Measurements from ENCODE around the gene BMP8A. TPM values are rescaled to one million over a fixed set of nuclear protein-coding genes. Genes with fewer than 3 reads are reported as not detected.

Gene BMP8A
- polyA plus RNA-seq, 3 donors, result not detected

DNA sequence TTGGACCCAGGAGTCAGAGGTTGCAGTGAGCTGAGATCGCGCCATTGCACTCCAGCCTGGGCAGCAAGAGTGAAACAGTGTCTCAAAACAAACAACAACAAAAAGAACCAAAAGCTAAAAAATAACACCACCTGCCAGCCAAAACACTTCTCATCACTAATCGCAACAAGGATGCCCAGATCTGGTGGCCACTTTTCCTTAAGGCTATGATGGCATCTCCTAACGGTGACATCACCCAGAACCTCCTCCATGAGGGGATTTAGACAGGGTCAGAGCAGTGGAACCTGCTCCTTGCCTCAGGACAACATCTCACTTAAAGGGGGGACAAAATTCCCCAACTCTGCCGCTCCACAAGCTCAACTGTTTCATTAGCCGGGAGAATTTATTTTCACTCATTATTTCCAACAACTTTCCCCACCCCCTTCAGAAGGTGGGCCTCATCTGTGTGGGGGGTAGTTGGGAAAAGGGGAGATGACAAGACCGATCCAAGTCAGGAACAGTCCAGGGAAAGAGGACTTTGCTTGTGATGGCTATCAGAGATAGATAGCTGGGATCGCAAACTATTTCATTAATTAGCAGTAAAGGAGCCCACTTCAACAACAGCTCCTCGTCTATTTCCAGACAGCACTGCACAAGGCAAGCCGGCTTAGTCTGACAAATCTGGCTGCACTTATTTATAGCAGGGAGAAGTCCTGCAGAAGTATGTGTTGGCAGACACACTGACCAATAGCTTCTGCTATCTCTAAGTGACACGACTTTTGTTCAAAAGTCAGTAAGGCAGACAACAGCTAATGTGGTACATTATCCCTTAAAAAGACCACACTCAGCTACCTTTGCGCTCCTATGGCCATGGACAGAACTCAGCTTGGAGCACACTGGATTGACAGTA, 82.5 kb downstream of the BMP8A start:
- H3K4me3 ChIP-seq (replicated peaks in 1 of 3; ENCODE audit: low read depth in 2 of 3, low read length in 3 of 3), result peak overlapping the region in 2 of 3 experiments; percentile 72 to 86
- Mint-ChIP-seq H3K9me3 (peaks cover 0 to 5% (median 0%) of the 10 kb centered on the region in 7 donors), H3K27ac (peak overlapping the region in 5 of 7 donors; percentile 14 to 87 (median 50)), H3K4me1 (peaks cover 27% of the 10 kb centered on the region), H3K27me3 (ENCODE audit: low read depth in 3 of 3) (peaks cover 2 to 3% (median 3%) of the 10 kb centered on the region in 3 donors), H3K4me3 (peak overlapping the region; percentile 92 to 93), H3K36me3 (peaks cover 52 to 53% of the 10 kb centered on the region in 2 donors)
- 78% methylated on average over 7 of the region's 12 CpGs for WGBS (ENCODE audit: insufficient coverage)
- peak overlapping the region; percentile 95 for H3K4me2 ChIP-seq (replicated peaks; ENCODE audit: extremely low read depth, low read length, poor library complexity, severe bottlenecking)
- H2AFZ ChIP-seq (ENCODE audit: insufficient read depth, low read depth, low read length, poor library complexity, severe bottlenecking), result no peak overlapping the region
- TF ChIP-seq, protein P1, sequence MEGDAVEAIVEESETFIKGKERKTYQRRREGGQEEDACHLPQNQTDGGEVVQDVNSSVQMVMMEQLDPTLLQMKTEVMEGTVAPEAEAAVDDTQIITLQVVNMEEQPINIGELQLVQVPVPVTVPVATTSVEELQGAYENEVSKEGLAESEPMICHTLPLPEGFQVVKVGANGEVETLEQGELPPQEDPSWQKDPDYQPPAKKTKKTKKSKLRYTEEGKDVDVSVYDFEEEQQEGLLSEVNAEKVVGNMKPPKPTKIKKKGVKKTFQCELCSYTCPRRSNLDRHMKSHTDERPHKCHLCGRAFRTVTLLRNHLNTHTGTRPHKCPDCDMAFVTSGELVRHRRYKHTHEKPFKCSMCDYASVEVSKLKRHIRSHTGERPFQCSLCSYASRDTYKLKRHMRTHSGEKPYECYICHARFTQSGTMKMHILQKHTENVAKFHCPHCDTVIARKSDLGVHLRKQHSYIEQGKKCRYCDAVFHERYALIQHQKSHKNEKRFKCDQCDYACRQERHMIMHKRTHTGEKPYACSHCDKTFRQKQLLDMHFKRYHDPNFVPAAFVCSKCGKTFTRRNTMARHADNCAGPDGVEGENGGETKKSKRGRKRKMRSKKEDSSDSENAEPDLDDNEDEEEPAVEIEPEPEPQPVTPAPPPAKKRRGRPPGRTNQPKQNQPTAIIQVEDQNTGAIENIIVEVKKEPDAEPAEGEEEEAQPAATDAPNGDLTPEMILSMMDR (IDR thresholded peaks at IDR 0.05), result no peak
- peak overlapping the region in 1 of 2 donors; percentile 79 for H3K27ac ChIP-seq (ENCODE audit: low read depth in 1 of 2, low read length in 2 of 2)
- peaks cover 24 to 28% of the 10 kb centered on the region in 2 donors for H3K4me1 ChIP-seq (ENCODE audit: control insufficient read depth in 1 of 2, insufficient read depth in 2 of 2, low read length in 2 of 2)
- DNase-seq, result no peak
- intact Hi-C loops (cut with micrococcal nuclease), result loop anchor here in 1 of 2 donors (10.0 kb wide), 1 partner anchor 89 kb away; no protein-coding TSS in a partner anchor
- H3K27me3 ChIP-seq (ENCODE audit: control insufficient read depth in 2 of 2, insufficient read depth in 2 of 2, low read length in 2 of 2), result no peaks in the 10 kb centered on the region
- peak overlapping the region; percentile 81 for H3K9ac ChIP-seq (ENCODE audit: insufficient read depth, low read length, poor library complexity, severe bottlenecking)
- no peaks in the 10 kb centered on the region for H3K9me3 ChIP-seq (replicated peaks in 1 of 2; ENCODE audit: control insufficient read depth in 1 of 2, insufficient read depth in 1 of 2, low read length in 2 of 2)
- peaks cover 52% of the 10 kb centered on the region for H3K79me2 ChIP-seq (ENCODE audit: insufficient read depth, low read length)
- H3K36me3 ChIP-seq (replicated peaks in 1 of 2; ENCODE audit: control insufficient read depth in 1 of 2, insufficient read depth in 2 of 2, low read length in 2 of 2), result peaks cover 39 to 52% of the 10 kb centered on the region in 2 donors
- H4K20me1 ChIP-seq (ENCODE audit: insufficient read depth, low read length), result peaks cover 71% of the 10 kb centered on the region

- no peaks in the 10 kb centered on the region for H3K27me3 ChIP-seq (ENCODE audit: control insufficient read depth in 2 of 2, insufficient read depth in 2 of 2, low read length in 2 of 2)
Measured at GRCh38 chr1:39574646-39575045, 83.2 kb downstream of the BMP8A start.

More at GRCh38 chr1:39574646-39575045, 83.2 kb downstream of the BMP8A start:
- H3K27ac ChIP-seq (ENCODE audit: low read depth in 1 of 2, low read length in 2 of 2), result peak overlapping the region in 1 of 2 donors; percentile 79
- H3K79me2 ChIP-seq (ENCODE audit: insufficient read depth, low read length), result peaks cover 52% of the 10 kb centered on the region
- intact Hi-C loops (cut with micrococcal nuclease), result loop anchor here in 1 of 2 donors (5.0 to 10.0 kb wide), 2 partner anchors 32 to 90 kb away; no protein-coding TSS in a partner anchor
- Mint-ChIP-seq H3K9me3 (peaks cover 0 to 5% (median 0%) of the 10 kb centered on the region in 7 donors), H3K4me3 (peak overlapping the region; percentile 92 to 93), H3K27ac (peak overlapping the region in 6 of 7 donors; percentile 4 to 87 (median 50)), H3K36me3 (peaks cover 46% of the 10 kb centered on the region in 2 donors), H3K4me1 (peaks cover 27% of the 10 kb centered on the region), H3K27me3 (ENCODE audit: low read depth in 3 of 3) (peaks cover 2 to 3% (median 3%) of the 10 kb centered on the region in 3 donors)
- TF ChIP-seq, protein P1 (IDR thresholded peaks at IDR 0.05), result no peak
- DNase-seq, result no peak
- no peak overlapping the region for H2AFZ ChIP-seq (ENCODE audit: insufficient read depth, low read depth, low read length, poor library complexity, severe bottlenecking)
- peaks cover 24 to 28% of the 10 kb centered on the region in 2 donors for H3K4me1 ChIP-seq (ENCODE audit: control insufficient read depth in 1 of 2, insufficient read depth in 2 of 2, low read length in 2 of 2)
- H3K9ac ChIP-seq (ENCODE audit: insufficient read depth, low read length, poor library complexity, severe bottlenecking), result peak overlapping the region; percentile 81
- H3K4me2 ChIP-seq (replicated peaks; ENCODE audit: extremely low read depth, low read length, poor library complexity, severe bottlenecking), result peak overlapping the region; percentile 95
- H4K20me1 ChIP-seq (ENCODE audit: insufficient read depth, low read length), result peaks cover 65% of the 10 kb centered on the region
- H3K9me3 ChIP-seq (replicated peaks in 1 of 2; ENCODE audit: control insufficient read depth in 1 of 2, insufficient read depth in 1 of 2, low read length in 2 of 2), result no peaks in the 10 kb centered on the region
- WGBS (ENCODE audit: insufficient coverage), result 36% methylated on average over 3 of the region's 5 CpGs
- peaks cover 33 to 46% of the 10 kb centered on the region in 2 donors for H3K36me3 ChIP-seq (replicated peaks in 1 of 2; ENCODE audit: control insufficient read depth in 1 of 2, insufficient read depth in 2 of 2, low read length in 2 of 2)
- peak overlapping the region; percentile 70 to 86 (median 72) for H3K4me3 ChIP-seq (replicated peaks in 1 of 3; ENCODE audit: low read depth in 2 of 3, low read length in 3 of 3)

All from CD14-positive monocyte (primary cell).